Measurements from ENCODE around the gene LMF1. TPM values are rescaled to one million over a fixed set of nuclear protein-coding genes. Genes with fewer than 3 reads are reported as not detected.

The LMF1 gene
- total and polyA plus RNA-seq, 2 of the 8 experiments (the other 6 are each of a cell fraction or from before 2014, with no cell fraction given), result 3.5 to 9.1 TPM

DNA sequence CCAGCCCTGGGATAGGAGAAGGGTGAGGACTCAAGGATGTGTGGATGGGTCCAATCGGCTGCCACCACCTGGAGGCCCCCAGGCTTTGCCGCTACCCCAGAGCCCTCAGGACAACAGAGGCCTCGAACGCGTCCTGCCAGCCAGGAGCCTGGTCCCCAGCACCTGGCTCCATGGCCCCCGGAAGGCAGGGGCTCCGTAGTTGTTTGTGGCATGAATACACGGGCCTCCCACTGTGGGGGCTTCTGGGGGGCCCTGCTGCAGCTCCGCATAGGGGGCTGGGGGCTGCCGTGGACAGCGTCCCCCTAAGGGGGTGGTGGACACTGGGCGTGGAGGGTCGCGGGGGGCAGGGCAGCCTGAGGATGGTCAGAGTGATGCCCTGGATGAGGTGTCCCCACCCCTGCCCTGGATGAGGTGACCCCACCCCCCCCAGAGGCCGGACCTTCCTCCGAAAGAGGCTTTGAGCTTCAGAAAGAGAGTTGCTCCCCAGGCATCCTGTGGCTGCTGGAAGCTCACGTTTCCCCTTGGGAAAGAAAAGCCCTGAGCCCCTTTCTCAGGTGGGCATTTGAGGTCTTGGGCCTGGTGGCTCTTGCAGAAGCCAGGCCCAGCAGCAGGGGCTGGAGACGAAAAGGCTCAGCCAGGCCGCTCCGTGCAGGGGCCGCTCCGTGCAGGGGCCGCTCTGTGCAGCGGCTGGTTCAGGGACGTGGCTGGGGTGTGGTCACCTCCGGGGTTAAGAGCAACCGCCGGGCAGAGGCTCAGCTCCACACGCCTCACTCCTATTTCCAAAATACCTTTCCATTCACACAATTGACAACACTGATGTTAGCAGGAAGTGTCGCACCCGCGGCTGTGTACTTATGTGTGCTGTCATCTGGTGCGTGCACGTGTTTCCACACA, 130.0 kb downstream of the LMF1 start (continued):
- TF ChIP-seq RAD21 (IDR thresholded peaks at IDR 0.05 in 1 of 2, conservative IDR thresholded peaks at IDR 0.05 in 1 of 2; ENCODE audit: low read depth in 2 of 2, low read length in 2 of 2) (no peak), BRCA1 (IDR thresholded peaks at IDR 0.05; ENCODE audit: low read depth, low read length) (no peak), SIX5 (IDR thresholded peaks at IDR 0.05; ENCODE audit: low read depth, low read length) (no peak), NRF1 (IDR thresholded peaks at IDR 0.05; ENCODE audit: low read depth, low read length) (no peak), BACH1 (IDR thresholded peaks at IDR 0.05; ENCODE audit: low read length) (no peak), TBP (IDR thresholded peaks at IDR 0.05; ENCODE audit: low read depth, low read length) (no peak), ZNF274 (IDR thresholded peaks at IDR 0.05; ENCODE audit: borderline replicate concordance, extremely low read depth, low read length) (no peak)

Measured in H1 (cell line).